Astrocyte (in vitro differentiated cells and primary cell): ENCODE data around the gene RPS4Y1.

ENCODE experiments used
- CTCF ChIP-seq: IDR thresholded peaks from 2 replicates; pipeline ENCODE4 v1.5.1; 2011; ENCODE audit warnings: low read depth, mild to moderate bottlenecking, inconsistent platforms, low read length, moderate library complexity; ENCODE audit not compliant: insufficient read depth
- EZH2 ChIP-seq: IDR thresholded peaks from 2 replicates; pipeline ENCODE4 v1.6.1; 2012; ENCODE audit warnings: mild to moderate bottlenecking, low read length, inconsistent platforms; ENCODE audit not compliant: insufficient read depth

GRCh38 chrY:2796977-2797523, 44.4 kb upstream of the RPS4Y1 start:
- no peak for TF ChIP-seq CTCF
- no peak for TF ChIP-seq EZH2
